SKM-1 (cell line): Measurements from ENCODE around the gene UBE4B.

Experiments used
- DNase-seq: peaks from one replicate; lab custom pipeline; 2025; ENCODE audit not compliant: unreplicated experiment; lab: John Stamatoyannopoulos, UW

Gene UBE4B

GRCh38 chr1:10108948-10109708, 76.4 kb downstream of the UBE4B start:
- DNase-seq: no peak

GRCh38 chr1:10113501-10113900, 80.7 kb downstream of the UBE4B start:
- DNase-seq: no peak

- DNase-seq: no peak
These were observed 82.0 kb downstream of the UBE4B start for GRCh38 chr1:10114746-10115145.

GRCh38 chr1:10117132-10117531, 84.4 kb downstream of the UBE4B start:
- DNase-seq: no peak

- no peak for DNase-seq
These were observed 85.1 kb downstream of the UBE4B start for GRCh38 chr1:10117865-10118264.

- no peak for DNase-seq
These were observed 88.9 kb downstream of the UBE4B start for GRCh38 chr1:10121688-10122087.

GRCh38 chr1:10122926-10123325, 90.2 kb downstream of the UBE4B start:
- no peak for DNase-seq

- no peak for DNase-seq
These were observed 95.5 kb downstream of the UBE4B start for GRCh38 chr1:10128101-10128765.

- DNase-seq: no peak
These were observed 99.6 kb downstream of the UBE4B start for GRCh38 chr1:10132316-10132715.

GRCh38 chr1:10132852-10133251, 100.1 kb downstream of the UBE4B start:
- no peak for DNase-seq

GRCh38 chr1:10140981-10141380, 108.2 kb downstream of the UBE4B start:
- no peak for DNase-seq

GRCh38 chr1:10143961-10144485, 111.3 kb downstream of the UBE4B start:
- DNase-seq: no peak

GRCh38 chr1:10146391-10146790, 113.6 kb downstream of the UBE4B start:
- DNase-seq: no peak

GRCh38 chr1:10149231-10149630, 116.5 kb downstream of the UBE4B start:
- DNase-seq: no peak

GRCh38 chr1:10152709-10153284, 120.0 kb downstream of the UBE4B start:
- no peak for DNase-seq

GRCh38 chr1:10155087-10155712, 122.4 kb downstream of the UBE4B start:
- no peak for DNase-seq

- no peak for DNase-seq
These were observed 127.4 kb downstream of the UBE4B start for GRCh38 chr1:10160173-10160572.

GRCh38 chr1:10160907-10161490, 128.2 kb downstream of the UBE4B start:
- no peak for DNase-seq

GRCh38 chr1:10161541-10162290, 129.0 kb downstream of the UBE4B start:
- no peak for DNase-seq

- DNase-seq: no peak
These were observed 136.3 kb downstream of the UBE4B start for GRCh38 chr1:10168912-10169514.
